Measurements from ENCODE around the gene MACROD2.

MACROD2 gene

DNA sequence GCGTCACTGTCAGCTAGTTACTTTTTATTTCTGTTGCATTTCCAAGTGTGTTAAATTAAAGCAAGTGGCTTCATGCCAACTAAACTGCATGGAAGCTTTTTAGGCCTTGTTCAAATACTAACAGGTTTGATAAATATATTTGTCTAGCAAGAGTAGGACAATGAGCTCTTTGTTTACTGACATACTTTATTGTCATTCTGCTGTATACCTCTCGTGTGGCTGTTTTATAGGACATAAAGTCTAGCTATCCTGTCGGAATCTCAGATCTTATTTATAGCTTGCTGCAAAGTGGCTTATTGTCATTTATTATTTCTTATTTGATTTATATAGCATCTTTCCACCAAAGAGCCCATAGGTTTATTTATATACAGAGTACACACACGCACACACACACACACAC lies 1866.9 kb downstream of the MACROD2 start:
- no peak overlapping the region for H3K4me3 ChIP-seq (ENCODE audit: control insufficient read depth, low read depth, low read length)
- no peak for DNase-seq (ENCODE audit: low read depth)
- TF ChIP-seq, protein P1, sequence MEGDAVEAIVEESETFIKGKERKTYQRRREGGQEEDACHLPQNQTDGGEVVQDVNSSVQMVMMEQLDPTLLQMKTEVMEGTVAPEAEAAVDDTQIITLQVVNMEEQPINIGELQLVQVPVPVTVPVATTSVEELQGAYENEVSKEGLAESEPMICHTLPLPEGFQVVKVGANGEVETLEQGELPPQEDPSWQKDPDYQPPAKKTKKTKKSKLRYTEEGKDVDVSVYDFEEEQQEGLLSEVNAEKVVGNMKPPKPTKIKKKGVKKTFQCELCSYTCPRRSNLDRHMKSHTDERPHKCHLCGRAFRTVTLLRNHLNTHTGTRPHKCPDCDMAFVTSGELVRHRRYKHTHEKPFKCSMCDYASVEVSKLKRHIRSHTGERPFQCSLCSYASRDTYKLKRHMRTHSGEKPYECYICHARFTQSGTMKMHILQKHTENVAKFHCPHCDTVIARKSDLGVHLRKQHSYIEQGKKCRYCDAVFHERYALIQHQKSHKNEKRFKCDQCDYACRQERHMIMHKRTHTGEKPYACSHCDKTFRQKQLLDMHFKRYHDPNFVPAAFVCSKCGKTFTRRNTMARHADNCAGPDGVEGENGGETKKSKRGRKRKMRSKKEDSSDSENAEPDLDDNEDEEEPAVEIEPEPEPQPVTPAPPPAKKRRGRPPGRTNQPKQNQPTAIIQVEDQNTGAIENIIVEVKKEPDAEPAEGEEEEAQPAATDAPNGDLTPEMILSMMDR (conservative IDR thresholded peaks at IDR 0.05; ENCODE audit: control insufficient read depth, insufficient read depth, low read depth, low read length) = no peak

DNA sequence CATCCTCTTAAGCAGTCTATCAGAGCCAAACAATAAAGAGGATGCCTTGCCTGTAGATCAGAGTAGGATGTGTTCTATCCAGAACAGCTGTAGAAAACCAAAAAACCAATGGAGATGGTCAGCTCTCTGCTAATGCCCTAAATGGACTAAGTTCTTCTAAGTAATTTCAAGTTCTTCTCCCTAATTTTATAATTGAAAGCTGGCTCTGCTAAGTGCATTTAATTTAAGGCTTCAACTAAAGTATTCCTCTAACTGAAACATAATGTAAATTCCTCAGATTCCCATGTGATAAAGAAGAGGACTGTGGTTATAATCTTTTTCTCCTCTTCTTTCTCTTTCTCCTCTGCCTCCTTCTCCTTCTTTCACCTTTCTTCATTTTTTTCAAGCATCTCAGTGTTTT lies 1868.4 kb downstream of the MACROD2 start:
- no peak for DNase-seq (ENCODE audit: low read depth)
- H3K4me3 ChIP-seq (ENCODE audit: control insufficient read depth, low read depth, low read length) = no peak overlapping the region
- TF ChIP-seq, protein P1 (conservative IDR thresholded peaks at IDR 0.05; ENCODE audit: control insufficient read depth, insufficient read depth, low read depth, low read length) = no peak

DNA sequence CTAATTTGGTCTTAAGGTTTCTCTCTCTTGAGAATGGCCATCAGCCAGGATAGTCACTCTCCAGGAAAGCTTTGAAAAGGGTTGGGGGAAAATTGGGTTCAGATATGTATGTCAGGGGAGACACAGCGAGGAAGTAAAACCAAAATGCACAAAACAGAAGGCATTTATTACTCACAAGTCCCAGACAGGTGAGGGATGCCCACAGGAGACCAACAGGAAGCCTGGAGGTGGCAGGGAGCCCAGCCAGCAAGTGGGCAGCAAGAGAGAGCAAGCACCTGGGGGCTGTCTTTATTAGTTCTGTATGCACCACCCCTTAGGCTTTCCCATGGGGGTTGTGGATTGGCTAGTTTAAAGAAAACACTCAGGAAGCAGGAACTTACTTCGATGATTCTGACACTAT lies 1870.2 kb downstream of the MACROD2 start:
- H3K4me3 ChIP-seq (ENCODE audit: control insufficient read depth, low read depth, low read length) = no peak overlapping the region
- TF ChIP-seq, protein P1 (conservative IDR thresholded peaks at IDR 0.05; ENCODE audit: control insufficient read depth, insufficient read depth, low read depth, low read length) = no peak
- no peak for DNase-seq (ENCODE audit: low read depth)

DNA sequence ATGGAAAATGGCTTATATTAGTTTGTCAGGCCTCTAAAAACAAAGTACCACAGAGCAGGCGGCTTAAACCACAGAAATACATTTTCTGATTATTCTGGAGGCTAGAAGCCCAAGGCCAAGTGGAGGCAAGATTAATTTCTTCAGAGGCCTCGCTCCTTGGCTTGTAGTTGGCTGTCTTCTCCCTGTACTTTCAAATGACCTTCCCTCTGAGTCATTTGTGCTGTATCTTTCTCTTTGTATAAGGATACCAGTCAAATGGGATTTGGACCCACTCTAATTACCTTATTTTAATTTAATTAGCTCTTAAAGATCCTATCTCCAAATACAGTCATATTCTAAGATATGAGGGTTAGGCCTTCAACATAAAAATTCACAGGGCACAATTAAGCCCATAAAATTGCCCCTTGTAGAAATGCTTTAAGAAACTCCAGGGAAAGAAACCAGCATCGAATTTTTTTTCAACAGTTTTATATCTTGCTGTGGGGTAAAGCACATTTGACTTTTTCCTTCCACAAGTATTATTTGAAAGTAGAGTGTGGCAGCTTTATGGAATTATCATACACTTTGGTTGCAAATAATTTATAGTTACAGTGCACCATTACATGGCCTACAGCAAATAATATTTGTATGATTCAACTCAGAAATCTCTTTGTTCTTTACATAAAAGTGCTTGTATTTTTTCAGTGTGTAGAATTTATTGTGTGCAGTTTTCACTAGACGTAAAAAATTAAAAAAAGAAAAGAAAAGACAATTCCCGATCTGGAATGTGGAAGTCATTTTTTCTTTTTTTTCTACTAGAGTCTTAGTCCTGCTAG lies 1871.8 kb downstream of the MACROD2 start:
- H3K4me3 ChIP-seq (ENCODE audit: control insufficient read depth, low read depth, low read length) = no peak overlapping the region
- TF ChIP-seq, protein P1 (conservative IDR thresholded peaks at IDR 0.05; ENCODE audit: control insufficient read depth, insufficient read depth, low read depth, low read length) = no peak
- DNase-seq (ENCODE audit: low read depth) = no peak

DNA sequence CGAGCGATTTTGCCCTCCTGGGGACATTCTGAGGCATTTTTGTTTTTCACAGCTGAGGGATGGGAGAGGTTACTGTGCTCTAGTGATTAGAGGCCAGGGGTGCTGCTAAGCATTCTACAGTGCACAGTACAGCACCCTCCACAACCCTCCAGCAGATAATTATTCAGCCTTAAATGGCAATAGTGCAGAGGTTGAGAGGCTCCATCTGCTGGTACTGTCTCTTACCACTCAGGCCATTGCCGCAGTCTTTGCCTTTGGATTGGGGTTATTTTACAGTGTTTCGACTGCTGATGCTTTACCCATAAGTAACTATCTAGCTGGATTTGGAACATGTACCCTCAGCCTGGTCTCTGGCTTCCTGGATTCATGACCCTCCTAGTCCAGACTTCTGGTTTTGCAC lies 1872.6 kb downstream of the MACROD2 start:
- no peak for DNase-seq (ENCODE audit: low read depth)
- H3K4me3 ChIP-seq (ENCODE audit: control insufficient read depth, low read depth, low read length) = no peak overlapping the region
- TF ChIP-seq, protein P1 (conservative IDR thresholded peaks at IDR 0.05; ENCODE audit: control insufficient read depth, insufficient read depth, low read depth, low read length) = no peak

DNA sequence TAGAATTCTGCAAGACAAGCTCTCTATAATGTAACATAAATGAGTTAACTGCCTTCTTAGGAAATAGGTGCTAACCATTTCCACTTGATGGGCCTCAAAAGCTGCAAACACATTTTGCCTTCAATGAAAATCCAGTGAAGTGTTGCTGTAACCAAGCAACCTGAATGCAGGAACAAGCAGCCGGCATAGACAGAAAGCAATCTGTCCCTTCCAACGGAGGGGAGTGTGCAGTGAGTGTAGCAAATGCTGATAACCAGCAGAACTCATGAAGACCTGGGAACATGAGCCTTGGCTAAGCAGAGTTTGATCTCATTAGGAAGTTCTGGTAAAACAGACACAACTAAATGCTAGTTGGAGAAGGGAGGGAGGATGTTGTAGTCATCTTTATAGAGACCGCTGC lies 1880.1 kb downstream of the MACROD2 start:
- no peak for DNase-seq (ENCODE audit: low read depth)
- TF ChIP-seq, protein P1 (conservative IDR thresholded peaks at IDR 0.05; ENCODE audit: control insufficient read depth, insufficient read depth, low read depth, low read length) = no peak
- H3K4me3 ChIP-seq (ENCODE audit: control insufficient read depth, low read depth, low read length) = no peak overlapping the region
